OCI-LY3 (cell line): Measurements from ENCODE around the gene RHBDL1.

Experiments used
- EZH2phosphoT487 ChIP-seq: fragments of 200-600 bp; shearing (Covaris generic); IDR thresholded peaks from 2 replicates; pipeline ENCODE4 v1.6.1; 2018; ENCODE audit warnings: antibody characterized with exemption, mixed run types, low read depth
- TF ChIP-seq, protein P1 (sequence below): fragments of 200-600, 300-600 bp; sonication (generic); IDR thresholded peaks from 2 replicates; pipeline ENCODE4 v1.5.1; 2014; ENCODE audit warnings: antibody characterized with exemption, low read length, low read depth

DNA sequence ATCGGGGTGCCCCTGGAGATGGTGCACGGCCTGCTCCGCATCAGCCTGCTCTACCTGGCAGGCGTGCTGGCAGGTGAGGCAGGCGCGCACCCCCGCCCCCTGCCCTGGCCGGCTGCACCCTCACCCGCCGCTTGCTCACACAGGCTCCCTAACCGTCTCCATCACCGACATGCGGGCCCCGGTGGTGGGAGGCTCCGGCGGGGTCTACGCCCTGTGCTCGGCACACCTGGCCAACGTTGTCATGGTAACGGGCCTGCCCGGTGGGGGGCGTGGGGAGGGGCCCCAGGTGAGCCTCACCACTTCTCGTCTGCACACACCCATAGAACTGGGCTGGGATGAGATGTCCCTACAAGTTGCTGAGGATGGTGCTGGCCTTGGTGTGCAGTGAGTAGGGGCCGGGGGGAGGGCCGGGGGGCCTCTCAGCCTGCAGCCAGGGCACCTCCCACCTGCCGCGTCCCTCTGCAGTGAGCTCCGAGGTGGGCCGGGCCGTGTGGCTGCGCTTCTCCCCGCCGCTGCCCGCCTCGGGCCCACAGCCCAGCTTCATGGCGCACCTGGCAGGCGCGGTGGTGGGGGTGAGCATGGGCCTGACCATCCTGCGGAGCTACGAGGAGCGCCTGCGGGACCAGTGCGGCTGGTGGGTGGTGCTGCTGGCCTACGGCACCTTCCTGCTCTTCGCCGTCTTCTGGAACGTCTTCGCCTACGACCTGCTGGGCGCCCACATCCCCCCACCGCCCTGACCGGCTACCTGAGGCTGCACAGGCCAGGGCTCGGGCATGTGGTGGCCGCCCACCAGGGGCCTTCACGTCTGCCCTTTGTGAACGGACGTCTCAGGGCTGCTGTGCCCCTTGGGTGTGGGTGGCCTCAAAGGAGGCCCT, 2.1 kb downstream of the RHBDL1 start:
- TF ChIP-seq, protein P1, sequence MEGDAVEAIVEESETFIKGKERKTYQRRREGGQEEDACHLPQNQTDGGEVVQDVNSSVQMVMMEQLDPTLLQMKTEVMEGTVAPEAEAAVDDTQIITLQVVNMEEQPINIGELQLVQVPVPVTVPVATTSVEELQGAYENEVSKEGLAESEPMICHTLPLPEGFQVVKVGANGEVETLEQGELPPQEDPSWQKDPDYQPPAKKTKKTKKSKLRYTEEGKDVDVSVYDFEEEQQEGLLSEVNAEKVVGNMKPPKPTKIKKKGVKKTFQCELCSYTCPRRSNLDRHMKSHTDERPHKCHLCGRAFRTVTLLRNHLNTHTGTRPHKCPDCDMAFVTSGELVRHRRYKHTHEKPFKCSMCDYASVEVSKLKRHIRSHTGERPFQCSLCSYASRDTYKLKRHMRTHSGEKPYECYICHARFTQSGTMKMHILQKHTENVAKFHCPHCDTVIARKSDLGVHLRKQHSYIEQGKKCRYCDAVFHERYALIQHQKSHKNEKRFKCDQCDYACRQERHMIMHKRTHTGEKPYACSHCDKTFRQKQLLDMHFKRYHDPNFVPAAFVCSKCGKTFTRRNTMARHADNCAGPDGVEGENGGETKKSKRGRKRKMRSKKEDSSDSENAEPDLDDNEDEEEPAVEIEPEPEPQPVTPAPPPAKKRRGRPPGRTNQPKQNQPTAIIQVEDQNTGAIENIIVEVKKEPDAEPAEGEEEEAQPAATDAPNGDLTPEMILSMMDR = no peak
- TF ChIP-seq EZH2phosphoT487 = no peak
